Measurements from ENCODE around the gene LRP5.
A peak's percentile ranks its signal among the peaks of the same experiment; 100 is the strongest.

LRP5 gene

DNA sequence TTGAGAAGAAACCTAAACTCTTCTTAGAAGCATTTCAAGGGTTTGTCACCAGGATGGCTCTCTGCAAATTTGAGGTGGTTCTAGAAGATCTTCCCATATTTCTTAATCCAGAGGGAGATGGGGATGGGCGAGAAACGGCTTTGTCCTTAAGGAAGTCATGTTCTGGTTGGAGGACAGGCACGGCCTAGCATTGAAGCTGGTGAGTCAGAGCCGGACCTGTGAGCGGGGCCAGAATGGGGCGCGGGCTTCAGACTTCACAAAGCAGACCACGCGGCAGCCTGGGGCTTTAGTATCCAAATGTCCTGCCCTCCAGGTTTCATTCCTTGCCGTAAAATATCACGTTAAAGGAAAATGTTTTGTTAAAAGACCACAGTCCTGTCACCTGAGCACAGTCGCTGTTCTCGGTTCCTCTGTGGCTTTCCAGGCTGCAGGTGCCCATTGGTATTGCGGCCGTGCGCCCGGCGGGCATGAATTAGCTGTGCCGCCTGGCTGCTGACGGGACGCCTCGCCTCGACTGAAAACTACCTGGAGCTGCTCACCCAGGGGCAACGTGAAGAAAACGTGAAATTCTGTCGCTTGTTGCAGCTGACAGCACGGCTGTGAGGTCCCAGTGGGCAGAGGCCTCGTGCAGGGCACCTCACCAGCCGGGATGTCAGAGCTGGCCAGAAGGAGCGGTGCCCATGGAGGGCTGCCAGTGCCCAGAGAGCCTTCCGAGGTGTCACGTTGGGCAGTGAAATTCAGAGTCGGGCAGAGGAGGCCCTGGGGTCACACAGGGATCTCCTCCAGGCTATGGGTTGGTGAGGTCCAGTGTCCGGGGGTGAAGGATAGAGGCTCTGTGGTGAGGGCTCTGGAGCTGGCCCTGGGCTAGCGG lies 59.0 kb downstream of the LRP5 start:
- no peak for DNase-seq (ENCODE audit: low spot score)

DNA sequence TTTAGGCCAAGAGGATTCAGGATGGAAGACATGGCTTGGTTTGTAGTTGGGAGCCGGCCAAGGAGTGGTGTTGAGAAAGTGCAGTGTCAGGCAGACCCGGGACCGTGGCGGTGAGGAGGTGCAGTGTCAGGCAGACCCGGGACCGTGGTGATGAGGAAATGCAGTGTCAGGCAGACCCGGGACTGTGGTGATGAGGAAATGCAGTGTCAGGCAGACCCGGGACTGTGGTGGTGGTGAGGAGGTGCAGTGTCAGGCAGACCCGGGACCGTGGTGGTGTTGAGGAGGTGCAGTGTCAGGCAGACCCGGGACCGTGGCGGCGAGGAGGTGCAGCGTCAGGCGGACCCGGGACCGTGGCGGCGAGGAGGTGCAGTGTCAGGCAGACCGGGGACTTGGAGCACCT lies 59.7 kb downstream of the LRP5 start:
- DNase-seq (ENCODE audit: low spot score): no peak

DNA sequence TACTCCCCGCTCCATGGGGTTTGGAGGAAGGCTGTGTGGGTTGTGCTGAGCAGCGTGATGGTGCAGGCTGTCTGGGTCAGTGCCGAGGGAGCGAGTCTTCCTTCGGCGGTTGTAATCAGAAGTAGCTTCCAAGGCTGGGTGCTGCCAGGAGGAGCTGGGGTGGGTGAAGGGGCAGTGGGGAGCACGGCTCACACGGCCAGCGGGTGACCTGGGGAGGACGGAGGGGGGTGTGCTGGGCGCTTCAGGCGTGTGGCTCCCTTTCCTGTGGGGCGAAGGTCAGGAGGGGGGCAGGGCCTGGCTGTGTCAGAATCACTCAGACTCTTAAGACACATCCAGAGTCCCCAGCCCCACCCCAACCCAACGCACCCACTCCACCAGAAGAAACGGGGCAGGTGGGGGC lies 60.2 kb downstream of the LRP5 start:
- no peak for DNase-seq (ENCODE audit: low spot score)

DNA sequence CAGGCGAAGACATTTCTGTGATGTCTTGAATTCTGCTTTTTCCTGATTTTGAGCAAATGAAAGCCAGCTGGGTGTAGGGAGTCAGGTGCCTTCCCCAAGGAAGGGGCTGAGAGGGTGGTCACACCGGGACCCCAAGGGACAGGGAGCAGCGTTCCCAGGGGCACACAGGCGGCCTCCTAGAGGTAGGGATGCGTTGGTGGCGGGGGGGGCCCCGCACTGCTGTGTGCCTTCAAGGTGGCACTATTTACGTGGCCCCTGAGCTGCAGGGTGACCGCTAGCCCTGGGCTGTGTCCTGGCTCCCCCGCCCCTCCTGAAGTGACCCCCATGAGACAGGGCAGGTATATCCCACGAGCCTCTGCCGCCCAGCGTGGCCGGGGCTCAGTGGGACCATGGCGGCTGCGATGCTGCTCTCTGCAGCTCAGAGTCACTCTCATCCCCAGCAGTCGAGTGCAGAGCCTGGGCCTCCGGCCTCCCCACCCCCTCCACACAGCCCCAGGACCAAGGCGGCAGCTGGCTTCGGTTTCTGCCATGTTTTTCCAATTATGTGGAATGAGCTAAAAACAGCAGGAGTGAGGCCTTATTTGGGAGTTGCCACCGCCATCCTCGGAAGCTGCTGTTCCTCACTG lies 60.9 kb downstream of the LRP5 start:
- peak; percentile 90 for DNase-seq (ENCODE audit: low spot score)

DNA sequence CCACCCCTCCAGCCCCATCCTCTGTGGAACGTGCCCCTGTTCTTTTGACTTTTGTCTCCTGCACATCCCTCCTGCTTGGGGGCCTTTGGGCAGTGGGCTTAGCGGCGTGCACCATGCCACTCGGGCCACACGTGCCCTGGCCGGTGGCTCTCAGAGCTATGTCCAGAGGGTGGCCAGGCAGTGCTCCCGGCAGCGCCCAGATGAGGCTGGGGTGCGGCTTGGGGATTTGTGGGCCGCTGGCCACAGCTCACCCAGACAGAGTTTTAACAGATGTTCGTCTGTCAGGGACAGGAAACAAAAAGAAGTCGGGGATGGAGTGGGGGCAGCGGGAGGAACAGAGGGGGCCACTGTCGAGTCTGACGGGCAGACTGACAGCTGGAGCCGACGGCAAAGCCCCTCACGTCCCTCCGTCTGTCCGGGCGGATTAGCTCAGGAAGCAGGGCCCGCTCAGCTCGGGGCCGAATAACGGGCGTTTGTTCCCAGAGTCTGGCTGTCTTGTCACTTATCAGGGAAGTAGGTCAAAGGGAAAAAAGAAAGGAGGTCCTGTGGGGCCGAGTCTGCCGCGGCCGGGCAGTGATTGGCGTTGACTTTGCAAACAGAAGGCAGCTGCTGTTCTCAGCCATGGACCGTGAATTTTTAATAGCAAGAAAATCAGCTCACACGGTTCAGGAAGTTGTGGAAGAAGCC lies 61.6 kb downstream of the LRP5 start:
- peak; percentile 54 for DNase-seq (ENCODE audit: low spot score)

DNA sequence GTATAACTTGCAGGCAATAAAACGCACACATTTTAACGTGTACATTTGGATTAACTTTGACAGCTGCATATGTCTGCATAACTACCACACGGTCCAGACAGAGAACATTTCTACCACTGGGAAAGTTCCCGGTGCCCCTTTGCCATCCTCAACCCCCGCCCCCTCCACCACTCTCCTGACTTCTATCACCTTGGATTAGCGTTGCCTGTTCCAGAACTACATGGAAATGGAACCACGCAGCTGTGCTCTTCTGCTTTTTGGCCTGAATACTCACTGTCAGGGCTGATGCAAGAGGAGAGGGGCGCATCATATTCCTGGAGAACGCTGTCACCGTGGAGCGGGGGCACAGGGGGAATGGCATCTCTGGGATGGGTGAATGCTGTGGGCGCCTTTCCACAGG lies 62.1 kb downstream of the LRP5 start:
- DNase-seq (ENCODE audit: low spot score): no peak

DNA sequence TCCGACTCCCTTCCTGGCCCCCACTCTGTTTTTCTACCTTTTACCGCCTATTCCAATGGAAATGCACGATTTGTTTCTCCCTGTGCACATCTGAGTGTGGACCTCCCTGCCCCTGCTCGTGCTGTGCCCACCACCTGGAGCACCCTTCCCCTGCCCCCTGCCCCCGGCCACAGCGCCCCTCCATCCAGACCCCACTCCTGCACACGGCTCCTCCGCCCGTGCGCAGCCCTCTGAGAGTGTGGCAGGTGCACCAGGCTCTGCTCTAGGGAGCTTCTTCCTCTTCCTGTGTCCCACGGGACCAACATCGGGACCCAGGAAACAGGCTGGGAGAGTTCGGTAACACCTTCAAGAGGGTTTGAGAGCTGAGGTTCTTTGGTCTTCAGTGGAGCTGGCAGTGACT lies 62.9 kb downstream of the LRP5 start:
- DNase-seq (ENCODE audit: low spot score): no peak

DNA sequence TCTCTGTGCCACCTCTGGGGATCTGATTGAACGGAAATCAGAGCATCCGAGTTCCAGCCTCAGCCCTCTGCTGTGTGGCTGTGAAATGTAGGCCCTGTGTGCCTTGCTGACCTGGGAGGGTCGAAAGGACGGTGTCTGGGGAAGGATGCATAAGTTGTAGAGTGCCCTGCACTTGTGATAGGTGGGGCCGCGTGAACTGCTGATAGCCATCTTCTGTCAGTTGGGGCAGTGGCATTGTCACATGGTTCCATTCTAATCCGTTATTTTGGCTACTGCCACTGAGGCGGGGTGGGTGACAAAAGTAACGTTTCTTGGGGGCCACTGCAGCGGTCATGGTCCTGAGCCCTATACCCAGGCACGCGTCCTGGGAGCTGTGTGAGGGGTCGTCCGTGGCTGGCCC lies 63.4 kb downstream of the LRP5 start:
- no peak for DNase-seq (ENCODE audit: low spot score)

DNA sequence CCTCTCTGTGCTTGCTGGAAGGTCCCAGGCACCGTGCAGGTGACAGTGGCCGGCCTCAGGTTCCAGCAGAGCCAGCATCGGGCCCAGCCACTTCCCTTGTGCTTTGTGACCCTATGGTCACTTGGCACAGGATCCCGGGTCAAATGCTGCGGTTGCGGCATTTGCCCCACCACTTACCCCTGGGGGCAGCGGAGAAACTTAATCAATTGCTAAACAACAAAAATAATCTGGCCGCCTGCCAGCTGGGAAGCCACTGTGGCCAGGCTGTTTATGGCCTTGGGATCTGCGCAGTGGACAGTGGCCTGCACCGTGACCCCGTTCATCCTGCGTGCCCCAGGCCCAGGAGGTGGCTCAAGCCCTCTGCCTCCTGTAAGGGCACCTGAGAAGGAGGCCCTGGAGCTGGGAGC lies 65.0 kb downstream of the LRP5 start:
- DNase-seq (ENCODE audit: low spot score): no peak

DNA sequence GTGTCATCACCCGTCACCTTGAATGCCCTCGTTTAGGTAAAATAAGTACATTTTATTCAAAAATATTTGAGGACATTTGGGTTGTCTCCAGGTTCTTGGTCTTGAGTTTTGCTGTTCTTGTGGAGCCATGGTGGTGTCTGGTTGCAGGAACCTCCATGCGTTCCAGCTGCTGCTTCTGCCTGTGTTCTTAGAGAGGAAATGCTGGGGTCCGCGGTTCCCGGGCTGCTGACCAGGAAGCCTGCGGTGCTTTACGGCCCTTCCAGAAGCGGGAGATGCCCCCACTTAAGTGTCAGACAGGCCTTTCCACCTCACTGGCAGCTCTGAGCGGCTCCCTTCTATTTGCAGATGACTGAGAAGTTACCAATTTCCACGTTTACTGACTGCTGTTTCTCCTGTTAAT lies 66.8 kb downstream of the LRP5 start:
- no peak for DNase-seq (ENCODE audit: low spot score)

DNA sequence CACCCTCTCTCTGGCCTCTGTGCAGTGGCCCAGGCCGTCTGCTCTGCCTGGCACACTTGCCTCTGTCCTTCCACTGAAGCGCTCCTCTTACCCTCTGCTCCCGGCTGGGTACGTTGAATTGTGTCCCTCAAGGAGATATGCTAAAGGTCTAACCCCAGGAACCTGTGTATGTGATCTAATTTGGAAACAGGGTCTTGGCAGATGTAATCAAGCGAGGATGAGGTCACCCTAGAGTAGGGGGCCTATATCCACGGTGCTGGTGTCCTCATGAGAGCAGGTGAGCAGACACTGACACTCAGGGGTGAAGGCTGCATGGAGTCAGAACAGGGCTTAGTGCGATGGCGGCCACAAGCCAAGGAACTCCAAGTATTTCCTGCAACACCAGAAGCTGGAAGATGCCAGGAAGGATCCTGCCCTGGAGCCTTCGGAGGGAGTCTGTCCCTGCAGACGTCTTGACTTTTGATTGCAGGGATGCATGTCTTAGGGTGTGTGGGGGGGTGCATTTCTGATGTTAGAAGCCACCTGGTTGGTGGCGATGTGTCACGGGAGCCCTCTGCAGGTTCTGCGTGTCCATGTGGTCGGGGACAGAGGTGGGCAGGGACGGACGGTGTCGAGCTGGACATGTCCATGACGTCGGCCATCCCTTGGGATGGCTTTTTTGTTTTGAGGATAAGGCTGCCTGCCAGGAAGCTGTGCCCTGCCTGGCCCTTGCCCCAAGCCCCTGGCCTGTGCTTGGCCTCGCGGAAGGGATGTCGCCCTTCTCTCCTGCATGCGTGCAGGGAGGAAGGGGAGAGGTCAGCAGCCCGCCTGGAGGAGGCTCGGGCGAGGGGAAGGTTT lies 68.6 kb downstream of the LRP5 start:
- DNase-seq (ENCODE audit: low spot score): peak; percentile 28

DNA sequence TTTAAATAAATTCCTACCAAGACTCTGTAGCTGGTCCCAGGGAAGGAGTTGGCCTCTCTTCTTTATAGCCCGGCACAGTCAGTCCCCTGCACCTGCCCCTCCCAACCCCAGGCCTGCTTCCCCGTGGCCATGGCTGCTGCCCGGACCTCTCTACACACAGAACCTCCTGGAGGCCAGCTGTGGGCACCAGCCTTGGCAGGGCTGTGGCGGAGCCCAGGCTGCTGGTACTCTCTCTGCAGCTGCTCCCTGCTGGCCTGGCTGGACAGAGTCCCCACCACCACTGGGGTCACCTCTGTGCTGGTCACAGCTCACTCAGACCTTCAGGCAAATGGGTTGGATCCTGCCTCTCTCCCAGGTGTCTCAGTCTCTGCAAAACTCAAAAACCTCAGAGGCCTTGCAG lies 69.3 kb downstream of the LRP5 start:
- no peak for DNase-seq (ENCODE audit: low spot score)

DNA sequence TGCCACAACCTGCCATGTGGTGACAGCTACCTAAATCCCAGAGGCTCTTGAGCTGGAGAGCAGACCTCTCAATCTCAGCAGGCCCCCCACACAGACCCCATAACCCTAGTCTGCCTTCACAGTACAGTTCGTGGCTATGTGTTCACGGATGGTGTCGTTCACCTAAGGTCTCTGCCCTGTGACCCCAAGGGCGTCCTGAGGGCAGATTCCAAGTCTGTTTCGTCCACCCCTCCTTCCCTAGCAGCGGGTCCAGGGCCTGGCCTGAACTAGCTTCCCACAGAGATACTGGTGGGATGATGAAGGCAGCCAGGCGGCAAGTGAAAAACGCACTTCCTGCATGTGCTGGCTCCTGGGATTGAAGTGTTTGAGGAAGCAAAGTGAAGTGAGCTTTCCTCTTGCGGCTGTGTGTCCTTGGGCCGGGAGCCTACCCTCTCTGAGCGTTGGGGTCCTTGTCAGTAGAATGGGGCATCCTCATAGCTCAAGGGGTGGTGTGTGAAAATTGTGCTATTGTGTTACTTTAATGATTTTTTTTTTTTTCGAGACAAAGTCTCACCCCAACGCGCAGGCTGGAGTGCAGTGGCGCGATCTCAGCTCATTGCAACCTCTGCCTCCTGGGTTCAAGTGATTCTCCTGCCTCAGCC lies 70.1 kb downstream of the LRP5 start:
- DNase-seq (ENCODE audit: low spot score): no peak

DNA sequence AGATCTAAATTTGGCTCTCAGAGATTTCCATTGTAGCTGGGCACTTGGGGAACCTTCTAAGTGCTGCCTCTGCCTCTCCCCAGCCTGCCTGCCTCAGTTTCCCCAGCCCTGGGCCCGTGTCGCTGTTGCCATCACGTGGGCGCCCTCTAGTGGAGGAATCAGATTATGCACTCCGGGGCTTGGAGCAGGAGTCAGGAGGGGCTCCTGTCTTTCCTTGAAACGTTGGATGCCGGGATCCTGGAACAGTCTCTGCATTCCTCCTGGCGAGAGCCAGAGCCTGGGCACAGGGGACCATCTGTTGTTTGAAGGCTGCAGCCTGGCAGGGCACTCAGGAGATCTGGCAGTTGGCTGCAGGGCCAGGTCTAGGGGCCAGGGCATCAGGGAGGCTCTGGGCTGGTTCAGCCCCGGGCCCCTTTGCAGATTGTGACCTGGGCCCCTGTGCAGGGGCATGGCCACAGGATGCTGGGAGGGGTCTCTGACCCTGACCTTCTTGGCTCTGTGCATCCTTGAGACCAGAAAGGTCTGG lies 71.6 kb downstream of the LRP5 start:
- DNase-seq (ENCODE audit: low spot score): peak; percentile 84

DNA sequence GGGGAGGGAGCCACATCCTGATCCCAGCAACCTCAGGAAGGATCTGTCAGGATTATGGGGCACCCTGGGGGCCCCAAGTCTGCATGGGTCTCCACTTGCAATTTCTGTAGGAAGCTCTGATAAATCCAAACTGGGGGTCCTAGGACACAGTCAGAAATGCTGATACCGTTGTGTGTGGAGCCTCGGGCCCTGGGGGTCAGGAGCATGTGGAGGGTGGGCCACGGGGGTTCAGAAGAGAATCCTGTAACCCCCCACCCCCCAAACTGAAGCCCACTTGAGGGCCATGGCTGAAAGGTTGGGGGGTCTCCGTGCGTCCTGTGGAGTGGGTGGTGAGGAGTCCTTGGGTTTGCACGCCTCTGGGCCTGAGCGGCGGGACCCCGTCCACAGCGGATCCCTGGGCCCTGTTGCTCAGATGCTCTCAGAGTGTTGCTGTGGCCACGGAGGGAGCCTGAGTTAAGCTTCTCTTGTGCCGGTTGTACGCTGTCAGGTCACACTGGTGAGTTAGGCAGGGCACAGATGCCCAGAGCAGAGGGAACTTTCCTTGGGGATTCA lies 72.2 kb downstream of the LRP5 start:
- DNase-seq (ENCODE audit: low spot score): no peak

DNA sequence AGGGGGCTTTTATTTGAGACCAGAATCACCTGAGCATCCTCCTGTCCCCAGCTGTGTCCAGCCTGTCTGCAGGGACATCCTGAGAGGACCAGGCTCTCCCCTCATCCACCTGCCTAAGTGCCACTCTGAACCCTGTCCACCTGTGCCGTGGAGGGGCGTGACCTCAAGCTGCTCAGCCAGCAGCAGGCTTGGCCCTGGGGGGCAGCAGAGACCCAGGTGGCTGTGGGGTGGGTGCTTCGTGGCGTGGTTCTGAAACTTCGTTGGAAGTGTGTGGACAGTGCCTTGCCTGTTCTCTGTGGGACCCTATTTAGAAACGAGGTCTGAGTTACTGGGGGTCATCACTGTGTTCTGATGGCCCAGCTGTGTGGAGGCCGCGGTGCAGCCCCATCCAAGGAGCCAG lies 72.7 kb downstream of the LRP5 start:
- no peak for DNase-seq (ENCODE audit: low spot score)

DNA sequence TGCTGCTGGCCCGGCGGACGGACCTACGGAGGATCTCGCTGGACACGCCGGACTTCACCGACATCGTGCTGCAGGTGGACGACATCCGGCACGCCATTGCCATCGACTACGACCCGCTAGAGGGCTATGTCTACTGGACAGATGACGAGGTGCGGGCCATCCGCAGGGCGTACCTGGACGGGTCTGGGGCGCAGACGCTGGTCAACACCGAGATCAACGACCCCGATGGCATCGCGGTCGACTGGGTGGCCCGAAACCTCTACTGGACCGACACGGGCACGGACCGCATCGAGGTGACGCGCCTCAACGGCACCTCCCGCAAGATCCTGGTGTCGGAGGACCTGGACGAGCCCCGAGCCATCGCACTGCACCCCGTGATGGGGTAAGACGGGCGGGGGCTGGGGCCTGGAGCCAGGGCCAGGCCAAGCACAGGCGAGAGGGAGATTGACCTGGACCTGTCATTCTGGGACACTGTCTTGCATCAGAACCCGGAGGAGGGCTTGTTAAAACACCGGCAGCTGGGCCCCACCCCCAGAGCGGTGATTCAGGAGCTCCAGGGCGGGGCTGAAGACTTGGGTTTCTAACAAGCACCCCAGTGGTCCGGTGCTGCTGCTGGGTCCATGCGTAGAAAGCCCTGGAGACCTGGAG lies 74.1 kb downstream of the LRP5 start:
- no peak for DNase-seq (ENCODE audit: low spot score)

DNA sequence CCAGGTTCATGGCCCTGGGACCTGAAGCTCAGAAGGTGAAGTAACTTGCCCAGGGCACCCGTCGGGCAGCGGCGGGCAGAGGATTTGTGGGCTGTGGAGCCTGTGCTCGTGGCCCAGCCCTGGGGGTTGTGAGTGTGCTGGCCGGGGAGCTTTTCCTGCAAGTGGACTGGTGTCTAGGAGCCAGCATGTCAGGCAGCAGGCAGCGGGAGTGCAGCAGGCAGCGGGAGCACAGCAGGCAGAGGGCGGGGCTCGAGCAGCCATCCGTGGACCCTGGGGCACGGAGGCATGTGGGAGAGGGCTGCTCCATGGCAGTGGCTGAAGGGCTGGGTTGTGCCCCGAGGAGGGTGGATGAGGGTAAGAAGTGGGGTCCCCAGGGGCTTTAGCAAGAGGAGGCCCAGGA lies 75.4 kb downstream of the LRP5 start:
- DNase-seq (ENCODE audit: low spot score): no peak

DNA sequence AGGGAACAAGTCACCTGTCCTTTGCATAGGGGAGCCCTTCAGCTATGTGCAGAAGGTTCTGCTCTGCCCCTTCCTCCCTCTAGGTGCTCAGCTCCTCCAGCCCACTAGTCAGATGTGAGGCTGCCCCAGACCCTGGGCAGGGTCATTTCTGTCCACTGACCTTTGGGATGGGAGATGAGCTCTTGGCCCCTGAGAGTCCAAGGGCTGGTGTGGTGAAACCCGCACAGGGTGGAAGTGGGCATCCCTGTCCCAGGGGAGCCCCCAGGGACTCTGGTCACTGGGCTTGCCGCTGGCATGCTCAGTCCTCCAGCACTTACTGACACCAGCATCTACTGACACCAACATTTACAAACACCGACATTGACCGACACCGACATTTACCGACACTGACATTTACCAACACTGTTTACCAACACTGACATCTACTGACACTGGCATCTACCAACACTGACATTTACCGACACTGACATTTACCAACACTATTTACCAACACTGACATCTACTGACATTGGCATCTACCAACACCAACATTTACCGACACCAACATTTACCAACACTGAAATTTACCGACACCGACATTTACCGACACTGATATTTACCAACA lies 76.3 kb downstream of the LRP5 start:
- no peak for DNase-seq (ENCODE audit: low spot score)

DNA sequence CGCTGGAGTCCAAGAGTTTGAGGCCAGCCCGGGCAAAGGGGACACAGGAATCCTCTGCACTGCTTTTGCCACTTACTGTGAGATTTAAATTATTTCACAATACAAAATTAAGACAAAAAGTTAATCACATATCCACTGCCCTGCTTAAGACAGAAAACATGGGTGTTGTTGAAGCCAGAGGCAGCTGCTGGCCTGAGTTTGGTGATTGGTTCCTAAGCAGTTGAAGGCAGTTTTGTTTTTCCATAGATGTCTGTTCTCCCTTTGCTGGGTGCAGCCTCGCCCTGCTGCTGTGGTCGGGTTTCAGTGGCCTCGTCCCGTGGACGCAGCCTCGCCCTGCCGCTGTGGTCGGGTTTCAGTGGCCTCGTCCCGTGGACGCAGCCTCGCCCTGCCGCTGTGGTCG lies 77.9 kb downstream of the LRP5 start:
- no peak for DNase-seq (ENCODE audit: low spot score)

Data from AG20443 (cell line).